Endothelial cell of umbilical vein (primary cell): ENCODE data around the gene TMEM266. TPM values are rescaled to one million over a fixed set of nuclear protein-coding genes. Genes with fewer than 3 reads are reported as not detected.

Source experiments
- BruUV-seq: library from RNA; stranded (reverse); fragments of 400-500 nt; replicated peaks from 2 replicates; lab custom pipeline; 2021; lab: Mats Ljungman, UMichigan
- CTCF ChIA-PET: fragments of 300-600, 350-600 bp; sonication (Branson Sonifier 250); formaldehyde crosslinking; loops from one replicate; lab custom pipeline; 2021; ENCODE audit warnings: antibody characterized with exemption, inconsistent platforms; lab: Charles Lee
- POLR2A ChIA-PET: fragments of 300-600, 350-600 bp; sonication (Branson Sonifier 250); formaldehyde crosslinking; loops from one replicate; lab custom pipeline; 2021; ENCODE audit warnings: antibody characterized with exemption, inconsistent platforms; lab: Charles Lee
- DNase-seq: peaks from one replicate; pipeline ENCODE4 v3.0.0-alpha.2; 2011; ENCODE audit warnings: low read depth, low spot score
- FAIRE-seq: peaks from 2 replicates; lab custom pipeline; 2011; peaks lifted over from hg19 to GRCh38; lab: Jason Lieb, UNC
- H2AFZ ChIP-seq: 2 replicates; pipeline ENCODE4 v1.6.0; 2012; ENCODE audit warnings: low read depth, low read length, control low read depth, inconsistent platforms
- H3K27ac ChIP-seq: 2 replicates; pipeline ENCODE4 v1.5.1; 2011; ENCODE audit warnings: low read depth, mild to moderate bottlenecking, control low read depth, low read length, moderate library complexity; ENCODE audit not compliant: insufficient read depth
- H3K27me3 ChIP-seq, 2 experiments: 2 replicates each; pipeline versions ENCODE4 v1.6.0 to v1.6.1; 2011; ENCODE audit warnings: low read length in 2 of 2, mixed read lengths in 1 of 2; ENCODE audit not compliant: control insufficient read depth in 2 of 2, insufficient read depth in 2 of 2
- H3K36me3 ChIP-seq, 2 experiments: 2 replicates in 1 of 2; 3 replicates in 1 of 2; pipeline ENCODE4 v1.5.1; 2011; ENCODE audit warnings: low read length in 2 of 2, mild to moderate bottlenecking in 1 of 2, moderate library complexity in 1 of 2; ENCODE audit not compliant: control insufficient read depth in 2 of 2, insufficient read depth in 2 of 2; ENCODE audit errors: extremely low read depth in 1 of 2
- H3K4me1 ChIP-seq: 3 replicates; pipeline ENCODE4 v1.5.1; 2011; ENCODE audit warnings: mild to moderate bottlenecking, low read length; ENCODE audit not compliant: control insufficient read depth, insufficient read depth; ENCODE audit errors: extremely low read depth
- H3K4me2 ChIP-seq: 2 replicates; pipeline ENCODE4 v1.6.1; 2011; ENCODE audit warnings: low read length, control low read depth, mixed read lengths; ENCODE audit not compliant: insufficient read depth
- H3K4me3 ChIP-seq, 3 experiments: fragments of 200-600 bp in 1 of 3; sonication (generic), shearing (Covaris generic) in 1 of 3; replicated peaks in 1 of 3; 2 replicates each; pipeline ENCODE4 v1.5.1; 2011 to 2016; ENCODE audit warnings: control low read depth in 3 of 3, low read length in 3 of 3, mild to moderate bottlenecking in 2 of 3, inconsistent platforms in 1 of 3, low read depth in 1 of 3, moderate library complexity in 1 of 3; ENCODE audit not compliant: insufficient read depth in 1 of 3
- H3K79me2 ChIP-seq: 2 replicates; pipeline ENCODE4 v1.6.0; 2012; ENCODE audit warnings: low read length, inconsistent platforms; ENCODE audit not compliant: control insufficient read depth, insufficient read depth
- H3K9ac ChIP-seq: replicated peaks from 2 replicates; pipeline ENCODE3; 2011; ENCODE audit warnings: low read length, control low read depth; ENCODE audit not compliant: insufficient read depth; ENCODE audit errors: extremely low read depth
- H3K9me1 ChIP-seq: replicated peaks from 3 replicates; pipeline ENCODE4 v1.6.0; 2011; ENCODE audit warnings: mild to moderate bottlenecking, low read length; ENCODE audit not compliant: control insufficient read depth, insufficient read depth; ENCODE audit errors: extremely low read depth
- H3K9me3 ChIP-seq: replicated peaks from 2 replicates; pipeline ENCODE4 v1.5.1; 2012; ENCODE audit warnings: low read length, inconsistent platforms; ENCODE audit not compliant: control insufficient read depth, insufficient read depth
- H4K20me1 ChIP-seq: replicated peaks from 2 replicates; pipeline ENCODE3; 2011; ENCODE audit warnings: mild to moderate bottlenecking, low read length; ENCODE audit not compliant: control insufficient read depth, insufficient read depth; ENCODE audit errors: extremely low read depth
- EZH2 ChIP-seq: IDR thresholded peaks from 2 replicates; pipeline ENCODE4 v1.6.1; 2012; ENCODE audit warnings: borderline replicate concordance, low read depth, mild to moderate bottlenecking, moderate library complexity, low read length, inconsistent platforms; ENCODE audit not compliant: severe bottlenecking
- FOS ChIP-seq: IDR thresholded peaks from 2 replicates; pipeline ENCODE4 v1.6.1; 2011; ENCODE audit warnings: mild to moderate bottlenecking, low read length, moderate library complexity, borderline replicate concordance; ENCODE audit not compliant: insufficient read depth
- GATA2 ChIP-seq: IDR thresholded peaks from 2 replicates; pipeline ENCODE4 v1.7.0; 2011; ENCODE audit warnings: low read depth, mild to moderate bottlenecking, moderate library complexity, mixed read lengths, low read length; ENCODE audit not compliant: insufficient read length, insufficient read depth
- JUN ChIP-seq: IDR thresholded peaks from 2 replicates; pipeline ENCODE4 v1.6.1; 2011; ENCODE audit warnings: borderline replicate concordance, low read depth; ENCODE audit not compliant: insufficient read length, insufficient read depth
- MYC ChIP-seq: IDR thresholded peaks from one replicate; pipeline ENCODE4 v1.6.1; 2011; ENCODE audit warnings: mild to moderate bottlenecking, low read depth, low read length
- POLR2A ChIP-seq: IDR thresholded peaks from 2 replicates; pipeline ENCODE4 v1.6.1; 2012; ENCODE audit warnings: low read depth, mild to moderate bottlenecking, control low read depth, low read length
- POLR2AphosphoS5 ChIP-seq: IDR thresholded peaks from 2 replicates; pipeline ENCODE4 v1.6.1; 2012; ENCODE audit warnings: low read depth, mild to moderate bottlenecking, control low read depth, low read length, moderate library complexity; ENCODE audit not compliant: insufficient read depth
- dilution Hi-C: fragments of 300-500 bp; cut with MboI; formaldehyde crosslinking; loops from one replicate; pipeline ENCODE4 v1.15.0; 2019; ENCODE audit warnings: low sequenced_read_pairs; ENCODE audit not compliant: extremely low pct_ligation_motif_present
- intact Hi-C: fragments of 100-400 bp; cut with micrococcal nuclease; formaldehyde crosslinking; loops from one replicate; pipeline ENCODE4 v1.10.0; 2022
- polyA plus RNA-seq, 4 experiments: library from polyadenylated mRNA; depleted of rRNA in 3 of 4; stranded (reverse) in 3 of 4; unstranded in 1 of 4; fragments of >200 nt; gene quantifications; 2 replicates each; pipeline versions ENCODE4 v1.2.1 to v1.2.3, GENCODE V29; 2011 to 2012; ENCODE audit warnings: missing spikeins in 1 of 4
- total RNA-seq: library from RNA; stranded (reverse); gene quantifications from 2 replicates; pipeline ENCODE4 v1.2.3, GENCODE V29; 2021
- TF ChIP-seq, protein P1 (sequence below): IDR thresholded peaks from 2 replicates; pipeline ENCODE4 v1.6.1; 2011; ENCODE audit not compliant: insufficient read depth, insufficient read length
- TF ChIP-seq, protein P2 (sequence below), 2 donors: IDR thresholded peaks; 1 replicate in 1 of 2; 2 replicates in 1 of 2; pipeline ENCODE4 v1.5.1; 2011; ENCODE audit warnings: low read length in 2 of 2, mild to moderate bottlenecking in 2 of 2, moderate library complexity in 2 of 2, control low read depth in 1 of 2, inconsistent platforms in 1 of 2, low read depth in 1 of 2; ENCODE audit not compliant: insufficient read depth in 1 of 2; ENCODE audit errors: extremely low read depth in 1 of 2

The TMEM266 gene
- total and polyA plus RNA-seq, 2 donors (not counting 3 experiments of a cell fraction or from before 2014, with no cell fraction given): not detected

DNA sequence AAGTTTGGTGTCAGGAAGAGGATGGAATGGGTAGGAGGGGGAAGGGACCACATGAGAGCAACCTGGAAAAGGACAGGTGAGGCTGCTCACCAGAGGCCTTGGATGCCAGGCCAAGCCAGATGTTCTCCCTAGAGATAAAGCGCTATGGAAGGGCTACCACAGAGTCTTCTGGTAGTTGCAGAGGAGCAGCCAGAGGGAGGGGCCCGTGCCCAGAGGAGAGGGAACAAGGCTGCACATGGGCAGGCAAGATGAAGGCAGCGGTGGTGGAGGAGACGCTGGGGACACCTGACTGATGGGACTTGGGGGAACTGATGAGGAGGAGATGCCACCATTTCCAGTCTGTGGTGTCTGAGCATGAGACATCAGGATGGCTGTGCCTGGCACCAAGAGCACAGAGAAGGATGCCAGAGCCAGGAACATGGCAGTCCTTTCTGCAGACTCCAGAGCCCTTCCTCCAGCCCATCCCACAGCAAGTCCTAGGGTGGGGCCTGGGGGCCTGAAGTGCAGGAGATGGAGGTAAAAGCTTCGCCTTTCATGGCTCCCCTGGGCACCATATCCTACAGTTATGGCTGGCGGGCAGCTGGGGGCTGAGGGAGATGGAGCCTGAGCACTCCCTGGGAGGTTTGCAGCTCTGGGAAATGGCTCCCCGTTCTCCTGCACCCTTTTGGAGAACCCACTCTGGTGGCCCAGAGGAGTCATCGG is 148.4 kb downstream of the TMEM266 start:
- DNase-seq: no peak
- no peaks in the 10 kb centered on the region for H3K79me2 ChIP-seq
- no peak overlapping the region for H3K27ac ChIP-seq
- no peak overlapping the region for H3K9ac ChIP-seq
- H3K4me3 ChIP-seq: no peak overlapping the region
- ChIA-PET CTCF (interaction anchor here (0.9 kb wide), 1 partner anchor 12 kb away, joined by 3 read pairs; no protein-coding TSS in a partner anchor), POLR2A (no interaction called here)
- no peaks in the 10 kb centered on the region for H3K27me3 ChIP-seq
- intact Hi-C loops (no loop called here), dilution Hi-C loops (no loop called here)
- H3K4me2 ChIP-seq: no peak overlapping the region
- no peaks in the 10 kb centered on the region for H4K20me1 ChIP-seq
- no peak for TF ChIP-seq JUN
- no peak for TF ChIP-seq GATA2
- TF ChIP-seq, protein P1, sequence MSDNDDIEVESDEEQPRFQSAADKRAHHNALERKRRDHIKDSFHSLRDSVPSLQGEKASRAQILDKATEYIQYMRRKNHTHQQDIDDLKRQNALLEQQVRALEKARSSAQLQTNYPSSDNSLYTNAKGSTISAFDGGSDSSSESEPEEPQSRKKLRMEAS: no peak
- TF ChIP-seq EZH2: no peak
- TF ChIP-seq POLR2AphosphoS5: no peak
- TF ChIP-seq, protein P2, sequence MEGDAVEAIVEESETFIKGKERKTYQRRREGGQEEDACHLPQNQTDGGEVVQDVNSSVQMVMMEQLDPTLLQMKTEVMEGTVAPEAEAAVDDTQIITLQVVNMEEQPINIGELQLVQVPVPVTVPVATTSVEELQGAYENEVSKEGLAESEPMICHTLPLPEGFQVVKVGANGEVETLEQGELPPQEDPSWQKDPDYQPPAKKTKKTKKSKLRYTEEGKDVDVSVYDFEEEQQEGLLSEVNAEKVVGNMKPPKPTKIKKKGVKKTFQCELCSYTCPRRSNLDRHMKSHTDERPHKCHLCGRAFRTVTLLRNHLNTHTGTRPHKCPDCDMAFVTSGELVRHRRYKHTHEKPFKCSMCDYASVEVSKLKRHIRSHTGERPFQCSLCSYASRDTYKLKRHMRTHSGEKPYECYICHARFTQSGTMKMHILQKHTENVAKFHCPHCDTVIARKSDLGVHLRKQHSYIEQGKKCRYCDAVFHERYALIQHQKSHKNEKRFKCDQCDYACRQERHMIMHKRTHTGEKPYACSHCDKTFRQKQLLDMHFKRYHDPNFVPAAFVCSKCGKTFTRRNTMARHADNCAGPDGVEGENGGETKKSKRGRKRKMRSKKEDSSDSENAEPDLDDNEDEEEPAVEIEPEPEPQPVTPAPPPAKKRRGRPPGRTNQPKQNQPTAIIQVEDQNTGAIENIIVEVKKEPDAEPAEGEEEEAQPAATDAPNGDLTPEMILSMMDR (IDR thresholded peaks at IDR 0.05; ENCODE audit: extremely low read depth in 1 of 2, insufficient read depth in 1 of 2, low read depth in 1 of 2, low read length in 2 of 2): no peak
- no peak for TF ChIP-seq FOS
- no peak for TF ChIP-seq POLR2A
- TF ChIP-seq MYC: no peak
- peaks cover 3 to 5% of the 10 kb centered on the region in 2 experiments for H3K36me3 ChIP-seq
- no peak overlapping the region for H2AFZ ChIP-seq
- H3K4me1 ChIP-seq: no peaks in the 10 kb centered on the region
- no peak for FAIRE-seq
- no TSS peak for BruUV-seq
- no peaks in the 10 kb centered on the region for H3K9me1 ChIP-seq
- no peaks in the 10 kb centered on the region for H3K9me3 ChIP-seq
